HG02759 (cell line): ENCODE data around the gene AKAIN1.

ENCODE experiments used
- ATAC-seq: cut with Tn5 transposase; IDR thresholded peaks from one replicate; pipeline ENCODE4 v1.9.1; 2021; ENCODE audit warnings: mild to moderate bottlenecking, moderate library complexity; ENCODE audit not compliant: unreplicated experiment

Gene AKAIN1, protein sequence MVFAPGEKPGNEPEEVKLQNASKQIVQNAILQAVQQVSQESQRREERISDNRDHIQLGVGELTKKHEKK

DNA sequence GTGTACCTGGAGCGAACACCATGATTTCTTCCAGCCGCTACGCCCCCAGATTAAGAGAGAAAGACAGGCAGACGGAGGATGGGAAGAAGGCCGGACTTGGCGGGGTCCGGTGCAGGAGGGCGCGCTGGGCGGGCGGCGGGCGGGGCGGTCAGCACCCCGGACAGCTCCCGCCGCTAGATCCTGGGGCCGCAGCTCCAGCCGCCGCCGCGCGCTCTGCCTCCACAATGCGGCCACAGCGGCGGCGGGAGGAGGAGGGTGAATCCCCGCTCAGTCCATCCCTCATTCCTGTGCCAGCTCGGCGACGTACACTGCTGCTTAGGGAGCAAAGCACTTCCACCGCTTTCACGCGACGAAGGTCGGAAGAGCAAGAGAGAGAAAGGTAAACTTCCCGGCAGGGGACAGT, at the start of gene AKAIN1:
Gene AKAIN1 (minus strand): TSS at position 226 of the 403 bp plus-strand sequence. CDS start 204 bp downstream, at position 22.
- no peak for ATAC-seq

DNA sequence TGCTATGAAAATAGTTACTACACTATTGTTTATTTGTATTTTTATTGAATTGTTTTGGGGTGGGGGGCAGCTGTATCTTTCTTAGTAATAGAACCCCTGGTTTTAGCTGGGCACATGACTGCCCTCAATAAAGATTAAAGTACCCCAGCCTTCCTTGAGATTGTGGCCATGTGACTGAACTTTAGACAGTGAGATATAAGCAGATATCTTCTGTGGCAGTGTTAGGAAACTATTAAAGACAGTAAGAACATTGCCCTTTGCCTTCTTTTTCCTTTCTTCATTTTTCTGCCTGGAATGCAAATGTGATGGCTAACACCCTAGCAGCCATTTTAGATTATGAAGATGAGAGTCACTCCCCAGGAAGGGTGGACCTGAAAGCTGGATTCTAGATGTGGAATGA, 47.9 kb upstream of the AKAIN1 start:
- ATAC-seq, result no peak

DNA sequence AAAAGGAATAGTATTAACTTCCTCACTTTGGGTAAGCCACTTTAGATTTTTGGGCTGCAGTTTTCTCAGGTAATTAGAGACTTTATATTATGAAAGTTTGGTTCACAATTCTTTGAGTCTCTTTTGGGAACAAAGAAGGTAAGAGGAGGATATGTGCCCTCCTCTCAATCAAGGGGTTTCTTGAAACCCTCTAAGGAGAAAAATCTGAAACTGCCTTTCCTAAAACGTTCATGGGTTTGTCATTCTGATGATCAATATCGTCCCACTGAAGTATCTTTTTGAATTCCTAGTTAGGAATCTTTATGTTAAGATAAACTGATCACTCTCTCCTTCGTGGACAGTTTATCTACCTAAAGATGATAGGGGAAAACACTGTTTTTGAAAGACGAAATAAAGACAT, 42.4 kb upstream of the AKAIN1 start:
- no peak for ATAC-seq

DNA sequence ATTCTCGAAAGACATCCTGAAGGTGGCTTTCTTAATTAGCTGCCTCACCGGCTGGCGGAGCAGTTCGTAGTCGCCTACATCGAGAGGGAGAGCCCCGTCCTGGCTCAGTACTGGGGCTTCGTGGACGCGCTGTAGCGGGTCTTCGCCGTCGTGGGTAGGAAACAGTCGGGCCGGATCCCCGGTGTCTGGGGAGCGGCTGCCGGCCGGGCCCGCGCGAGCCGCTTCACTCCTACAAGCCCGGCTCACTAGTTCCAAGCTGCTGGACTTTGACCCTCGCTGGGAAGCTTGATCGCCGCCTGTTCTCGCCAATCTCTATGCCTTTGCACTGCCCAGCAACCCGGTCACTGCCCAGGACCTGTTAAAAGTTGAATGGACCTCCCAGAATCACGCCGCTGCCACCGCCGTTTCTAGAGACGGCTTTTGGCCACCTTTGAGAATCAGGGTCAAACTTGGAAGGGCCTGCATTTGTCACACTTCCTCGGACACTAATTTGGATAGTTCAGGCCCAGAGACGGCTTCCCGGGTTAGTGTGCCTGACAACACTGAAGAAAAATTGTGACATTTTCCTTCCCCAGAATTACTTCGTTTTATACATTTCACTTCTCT, 41.4 kb upstream of the AKAIN1 start:
- ATAC-seq, result peak; percentile 38

DNA sequence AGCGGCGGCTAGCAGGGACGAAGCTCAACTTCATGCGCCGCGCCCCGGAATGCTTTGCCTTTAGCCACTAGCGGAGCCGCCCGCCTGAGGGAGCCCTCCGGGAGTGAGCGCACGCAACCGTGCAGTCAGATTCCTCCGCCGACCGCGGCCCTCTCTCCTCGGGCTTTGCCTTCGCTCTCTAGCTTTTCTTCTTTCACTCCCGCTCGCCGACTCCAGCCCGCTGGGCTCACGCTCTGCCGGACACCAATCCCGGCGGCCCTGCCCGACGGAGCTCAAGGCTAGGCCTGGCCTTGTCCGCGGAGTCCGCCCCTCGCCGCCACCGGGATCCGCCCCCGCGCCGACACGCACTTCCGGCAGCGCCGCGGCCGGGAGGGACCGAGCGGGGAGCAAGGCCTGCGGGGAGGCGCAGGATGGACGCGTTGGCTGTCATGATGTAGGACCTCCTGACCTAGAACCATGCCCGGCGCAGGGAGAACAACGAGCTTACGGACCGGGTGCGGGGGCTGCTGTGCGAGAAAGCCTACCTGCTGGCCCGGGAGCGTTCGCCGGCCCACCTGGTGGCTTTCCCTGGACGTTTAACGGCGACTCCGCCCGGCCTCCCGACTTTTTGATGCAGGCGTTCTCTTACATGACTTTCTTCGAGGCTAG, 40.8 kb upstream of the AKAIN1 start:
- ATAC-seq, result peak; percentile 93

DNA sequence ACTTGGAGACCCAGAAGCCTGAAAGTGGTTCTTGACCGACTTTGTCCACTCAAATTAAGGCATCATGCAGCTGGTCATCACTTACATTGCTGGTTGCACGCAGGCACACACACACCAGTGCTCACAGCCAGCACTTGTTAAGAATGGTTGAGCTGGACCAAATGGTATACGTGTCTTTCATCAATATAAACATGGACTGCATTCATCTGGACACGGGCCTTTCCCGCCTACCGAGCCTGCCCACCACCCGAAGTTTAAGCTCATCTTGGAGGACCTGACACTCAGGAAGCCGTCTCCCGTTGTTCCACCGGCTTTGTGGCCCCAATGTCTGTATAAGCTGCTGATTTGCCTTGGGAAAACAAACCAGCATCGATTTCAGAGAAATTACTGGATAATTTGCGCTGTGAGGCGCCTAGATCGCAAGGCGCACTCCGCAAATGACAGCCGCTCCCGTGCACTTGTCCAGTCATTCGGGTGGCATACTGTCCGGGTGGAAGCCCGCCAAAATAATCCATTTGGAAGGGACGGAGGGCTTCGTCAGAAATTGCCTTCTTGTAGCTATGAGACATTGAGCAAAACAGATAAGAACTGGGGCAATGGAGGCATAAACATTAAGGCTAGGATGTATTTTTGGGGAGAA, 40.1 kb upstream of the AKAIN1 start:
- peak; percentile 41 for ATAC-seq

DNA sequence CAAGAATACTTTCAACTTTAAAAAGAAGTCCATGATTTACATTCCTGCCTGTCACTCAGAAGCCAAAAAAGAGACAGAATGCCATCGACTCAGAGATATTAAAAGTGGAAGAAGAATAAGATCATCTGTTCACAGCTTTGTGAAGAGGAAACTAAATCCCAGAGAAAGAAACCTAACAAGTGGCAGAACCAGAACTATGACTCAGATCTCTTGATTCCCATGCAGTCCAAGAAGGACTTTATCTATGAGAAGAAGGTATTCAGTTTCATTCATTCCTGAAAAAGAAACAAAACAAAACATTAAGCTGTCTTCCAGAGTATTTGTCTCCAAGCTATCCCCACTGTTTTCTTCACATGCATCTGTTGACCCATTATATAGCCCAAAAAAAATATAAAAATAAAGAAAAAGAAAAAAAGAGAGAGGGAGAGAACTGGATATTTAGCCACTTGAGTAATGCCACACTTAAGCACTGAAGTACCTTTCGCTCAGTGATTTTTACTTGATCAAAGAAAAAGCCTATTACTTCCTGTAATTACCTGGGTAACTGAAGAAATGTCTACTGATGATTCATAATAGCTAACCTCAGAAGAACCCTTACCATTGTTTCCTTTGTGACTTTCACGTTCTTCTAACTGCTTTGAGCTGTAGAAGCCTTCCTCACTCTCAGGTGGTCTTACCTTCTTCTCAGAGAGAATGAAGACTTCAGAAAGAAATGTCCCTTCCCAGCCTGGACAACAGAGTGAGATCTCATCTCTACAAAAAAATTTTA, 17.7 kb upstream of the AKAIN1 start:
- no peak for ATAC-seq

GRCh38 chr18:5207471-5208150, 10.6 kb upstream of the AKAIN1 start:
- ATAC-seq, result no peak

- no peak for ATAC-seq
Measured at GRCh38 chr18:5198311-5198710, 1.3 kb upstream of the AKAIN1 start.

DNA sequence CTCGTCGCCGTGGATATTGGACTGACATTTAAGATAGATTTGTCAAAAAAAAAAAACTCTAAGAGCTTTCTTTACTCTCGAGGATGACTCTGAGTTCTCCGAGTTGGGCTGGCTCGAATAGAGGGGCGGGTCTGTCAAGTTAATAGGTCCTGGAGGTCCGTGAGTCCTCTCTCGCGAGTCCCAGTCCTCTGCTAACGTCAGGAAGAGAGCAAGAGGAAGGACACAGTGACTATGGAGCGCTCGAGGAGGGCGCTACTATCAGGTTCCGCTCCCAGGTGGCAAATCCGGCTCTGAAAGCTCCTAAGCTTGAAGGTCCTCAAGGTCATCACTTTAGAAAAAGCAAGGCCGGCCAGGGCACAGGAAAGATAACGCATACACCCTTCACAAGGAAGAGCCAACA, 404 bp upstream of the AKAIN1 start:
- ATAC-seq, result no peak

DNA sequence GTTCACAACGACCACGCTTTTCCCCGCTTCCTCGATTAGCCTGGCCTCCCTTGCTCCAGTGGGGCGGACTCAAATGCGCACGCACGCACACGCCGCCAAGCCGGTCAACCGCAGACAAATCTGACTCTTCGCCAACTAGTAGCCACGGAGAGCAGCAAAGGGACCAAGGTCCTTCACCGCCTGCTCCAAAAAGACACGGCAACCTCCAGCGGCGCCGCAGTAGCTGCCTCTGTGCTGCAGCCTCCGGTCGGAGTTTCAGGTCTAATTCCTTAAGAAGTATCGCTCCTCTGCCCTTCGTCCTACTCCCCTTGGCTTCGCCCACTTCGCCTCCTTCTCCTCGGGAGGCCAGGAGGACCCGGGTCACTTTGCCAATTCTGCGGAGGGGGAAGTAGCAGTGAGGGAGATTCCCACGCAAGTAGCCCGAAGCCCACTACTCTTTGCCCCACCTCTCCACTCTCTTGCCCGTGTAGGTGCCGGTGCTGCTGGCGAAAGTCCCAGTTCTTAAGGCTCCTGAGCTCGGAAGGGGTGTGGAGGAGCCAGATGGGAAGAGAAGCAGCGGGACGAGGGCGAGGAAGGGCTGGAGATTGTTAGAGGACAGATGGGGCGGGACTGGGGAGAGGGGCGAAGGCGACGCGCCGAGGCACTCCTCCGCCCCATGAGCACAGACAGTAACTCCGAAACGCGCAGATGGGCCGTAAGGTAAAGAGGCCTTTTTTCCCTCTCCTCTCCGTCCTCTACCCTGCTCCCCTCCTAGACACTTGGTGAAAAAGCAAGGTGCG, 615 bp downstream of the AKAIN1 start:
- ATAC-seq, result no peak

DNA sequence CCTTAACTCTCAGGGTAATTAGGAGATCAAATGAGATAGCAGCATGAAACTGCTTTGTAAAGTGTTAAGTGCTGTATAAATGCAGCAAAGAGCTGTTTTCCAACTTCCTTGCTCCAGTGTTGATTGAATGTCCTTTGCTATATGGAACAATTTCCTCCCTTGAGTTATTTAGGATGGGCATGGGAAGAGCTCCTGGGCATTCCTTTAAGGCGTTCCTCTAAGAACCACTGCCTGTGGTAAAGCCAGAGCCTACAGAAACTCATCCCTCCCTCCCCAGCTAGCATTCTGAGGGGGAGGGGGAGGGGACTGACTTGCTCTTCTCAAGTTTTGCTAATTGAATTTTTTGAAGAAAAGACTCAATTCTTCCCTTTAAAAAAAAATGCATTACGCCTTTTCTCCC, 1.4 kb downstream of the AKAIN1 start:
- no peak for ATAC-seq

DNA sequence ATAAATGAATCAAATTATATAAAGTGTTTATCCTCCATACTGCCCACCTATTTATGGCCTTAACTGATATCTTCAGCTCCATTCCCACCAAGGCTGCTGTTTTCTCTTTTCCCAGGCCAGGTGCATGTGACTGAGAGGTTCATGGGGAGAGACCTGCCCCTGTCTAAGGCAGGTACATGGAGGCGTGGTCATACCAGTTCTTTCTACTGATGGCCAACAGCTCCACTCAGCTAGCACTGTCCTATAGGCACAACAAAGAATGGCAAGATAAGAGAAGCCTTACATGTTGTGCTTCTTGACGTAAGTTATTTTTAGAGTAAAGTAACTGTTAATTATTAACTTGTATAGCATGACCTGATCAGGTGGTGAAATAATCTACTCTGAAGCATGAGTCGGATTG, 16.8 kb downstream of the AKAIN1 start:
- no peak for ATAC-seq

GRCh38 chr18:5178519-5178918, 18.5 kb downstream of the AKAIN1 start:
- no peak for ATAC-seq

DNA sequence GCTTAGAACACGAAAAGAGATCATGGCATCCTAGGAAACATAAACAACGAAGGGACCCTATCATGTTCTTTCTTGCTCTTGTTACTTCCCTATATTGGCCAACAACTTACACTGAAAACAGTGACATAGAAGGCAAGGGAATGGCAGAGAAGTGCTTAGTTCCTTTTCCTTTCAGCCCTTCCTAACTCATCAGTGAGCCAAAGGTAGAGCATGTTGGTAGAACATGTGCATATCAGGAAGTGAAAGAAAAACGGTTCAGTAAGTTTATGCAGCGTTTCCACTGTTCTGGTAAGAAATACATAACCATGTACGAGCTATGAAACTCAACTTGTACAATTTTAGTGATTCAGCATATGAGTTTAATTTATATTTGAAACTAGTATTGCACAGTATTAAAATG, 21.7 kb downstream of the AKAIN1 start:
- ATAC-seq, result peak; percentile 78

- ATAC-seq, result no peak
Measured at GRCh38 chr18:5173646-5174045, 23.4 kb downstream of the AKAIN1 start.

DNA sequence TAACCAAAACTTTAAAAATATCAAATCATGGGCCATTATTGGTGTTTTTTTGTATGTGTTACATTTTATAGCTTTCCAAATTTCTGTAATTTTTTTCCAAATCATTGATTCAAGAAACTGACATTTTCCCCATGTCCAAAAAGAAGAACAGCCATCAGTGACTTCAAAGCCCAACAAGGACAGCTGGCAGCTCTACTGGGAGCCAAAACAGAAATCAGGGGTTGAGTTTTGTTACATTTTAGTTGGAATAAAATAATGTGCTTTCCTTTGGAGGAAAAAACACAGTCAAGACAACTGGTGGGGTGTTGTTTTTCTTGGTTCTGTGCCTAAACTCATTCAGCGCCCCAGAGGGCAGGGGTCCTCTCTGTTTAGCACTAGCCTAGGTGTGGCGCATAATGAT, 23.8 kb downstream of the AKAIN1 start:
- no peak for ATAC-seq

DNA sequence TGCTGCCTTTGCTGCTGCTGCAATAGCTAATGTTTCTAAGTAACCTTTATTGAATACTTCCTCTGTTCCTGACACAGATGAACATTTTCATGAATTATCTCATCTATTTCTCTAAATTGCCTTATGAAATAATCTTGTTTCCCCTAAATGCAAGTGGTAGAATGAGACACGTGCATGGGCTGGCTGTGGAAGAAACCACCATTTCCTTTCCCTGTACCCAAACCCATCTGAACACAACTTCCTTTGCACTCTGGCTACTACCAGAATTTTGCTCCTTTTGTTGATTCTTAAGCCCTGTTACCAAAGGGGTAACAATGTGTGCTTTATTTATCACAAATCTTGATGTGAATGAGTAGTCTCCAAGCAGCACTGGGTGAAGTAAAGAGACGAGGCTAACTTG, 29.2 kb downstream of the AKAIN1 start:
- ATAC-seq, result no peak

- no peak for ATAC-seq
Measured at GRCh38 chr18:5166606-5167280, 30.3 kb downstream of the AKAIN1 start.

- no peak for ATAC-seq
Measured at GRCh38 chr18:5164903-5165302, 32.2 kb downstream of the AKAIN1 start.
